SK-MEL-5 (cell line): ENCODE results near the gene ACKR4. TPM values are rescaled to one million over a fixed set of nuclear protein-coding genes. Genes with fewer than 3 reads are reported as not detected.
"Not testable (repeated sequence)": the region's sequence is repeated elsewhere in the genome, so short reads cannot be mapped to it uniquely, and the experiment has no call there.

Experiments
- DNase-seq: peaks from one replicate; pipeline ENCODE4 v3.0.0-alpha.2; 2016; ENCODE audit warnings: low read depth, low spot score
- in situ Hi-C: cut with HindIII; loops from 2 replicates; pipeline ENCODE4 v1.10.0; 2016; ENCODE audit warnings: low sequenced_read_pairs, high pct_unique_total_duplicates, low pct_unique_long_range_greater_than_20kb
- total RNA-seq: library from RNA; depleted of rRNA; stranded (reverse); fragments of >200 nt; shearing (Covaris generic); gene quantifications from 2 replicates; pipeline ENCODE4 v1.2.3, GENCODE V29; 2014

The ACKR4 gene
- total RNA-seq, 1 experiment from 2014 or later: not detected

GRCh38 chr3:132587401-132587800 is 9.7 kb upstream of the ACKR4 start:
- in situ Hi-C loops: no loop called here

DNA sequence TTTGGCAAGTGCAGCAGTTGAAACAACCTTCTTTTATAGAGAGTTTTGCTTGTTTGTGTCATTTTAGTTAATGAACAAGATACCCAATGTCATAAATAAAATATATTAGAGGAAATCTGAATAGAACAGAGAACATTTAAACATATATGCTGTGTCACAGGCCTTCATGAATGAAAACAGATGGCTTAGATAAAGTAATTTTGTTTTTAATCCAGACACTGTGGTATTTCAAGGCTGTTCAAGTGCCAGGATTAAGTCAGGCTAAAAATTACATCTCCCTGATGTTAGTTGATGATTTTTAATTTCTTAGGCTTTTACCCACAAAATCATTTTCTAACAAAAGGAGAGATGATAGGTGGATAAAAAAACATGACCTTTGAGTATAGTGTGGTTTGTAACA is 4.9 kb upstream of the ACKR4 start:
- in situ Hi-C loops: no loop called here
- no peak for DNase-seq

More at GRCh38 chr3:132587401-132587800, 9.7 kb upstream of the ACKR4 start:
- DNase-seq: no peak

DNA sequence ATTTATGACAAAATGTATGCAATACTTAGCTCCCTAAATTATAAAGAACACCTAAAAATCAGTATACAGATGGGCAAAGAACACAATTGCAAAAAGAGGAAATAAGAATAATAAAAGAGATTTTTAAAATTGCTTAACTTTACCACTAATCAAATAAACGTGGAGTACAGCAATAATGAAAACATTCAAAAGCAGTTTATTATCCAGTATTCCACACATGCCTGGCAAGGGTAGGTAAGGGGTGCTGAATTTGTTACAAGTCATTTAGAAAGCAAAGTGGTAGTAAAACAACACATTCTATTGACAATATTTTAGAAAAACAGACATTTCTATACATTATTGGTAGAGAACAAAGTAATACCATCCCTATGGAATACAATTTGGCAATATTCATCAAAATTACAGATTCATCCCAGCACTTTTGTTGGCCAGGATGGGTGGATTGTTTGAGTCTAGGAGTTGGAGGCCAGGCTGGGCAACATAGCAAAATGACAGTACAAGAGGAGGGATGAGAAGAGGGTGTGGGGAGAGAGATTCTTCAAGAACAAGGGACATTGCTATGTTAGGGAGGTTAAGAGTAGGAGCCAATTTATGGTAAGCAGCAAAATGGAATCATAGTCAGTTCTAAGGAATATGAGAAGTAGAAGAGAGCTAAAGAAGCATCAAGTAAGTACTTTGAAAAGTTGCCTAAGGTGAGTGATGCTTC is 3.7 kb upstream of the ACKR4 start:
- no peak for DNase-seq
- in situ Hi-C loops: no loop called here

DNA sequence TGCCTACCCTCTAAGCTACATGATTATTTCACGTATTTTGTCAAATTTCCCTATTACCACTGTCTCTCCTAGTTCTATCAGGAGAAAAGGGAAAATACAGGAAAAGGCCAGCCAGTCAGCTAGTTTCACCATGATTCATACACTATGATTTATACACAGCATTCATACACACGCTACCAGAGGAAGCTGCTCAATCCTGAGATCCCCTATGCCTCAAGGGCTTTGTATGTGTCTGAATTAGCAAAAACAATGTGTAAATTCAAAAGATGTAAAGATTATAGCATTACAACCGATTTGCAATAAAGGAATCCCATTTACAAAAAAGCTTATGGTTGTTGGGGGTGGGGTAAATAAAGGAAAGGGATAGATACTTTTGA is 3.1 kb upstream of the ACKR4 start:
- in situ Hi-C loops: no loop called here
- DNase-seq: peak; percentile 22

- DNase-seq: no peak
- in situ Hi-C loops: no loop called here
These were observed 2.6 kb upstream of the ACKR4 start for GRCh38 chr3:132594498-132594897.

GRCh38 chr3:132595014-132595413 is 2.1 kb upstream of the ACKR4 start:
- DNase-seq: no peak
- in situ Hi-C loops: no loop called here

DNA sequence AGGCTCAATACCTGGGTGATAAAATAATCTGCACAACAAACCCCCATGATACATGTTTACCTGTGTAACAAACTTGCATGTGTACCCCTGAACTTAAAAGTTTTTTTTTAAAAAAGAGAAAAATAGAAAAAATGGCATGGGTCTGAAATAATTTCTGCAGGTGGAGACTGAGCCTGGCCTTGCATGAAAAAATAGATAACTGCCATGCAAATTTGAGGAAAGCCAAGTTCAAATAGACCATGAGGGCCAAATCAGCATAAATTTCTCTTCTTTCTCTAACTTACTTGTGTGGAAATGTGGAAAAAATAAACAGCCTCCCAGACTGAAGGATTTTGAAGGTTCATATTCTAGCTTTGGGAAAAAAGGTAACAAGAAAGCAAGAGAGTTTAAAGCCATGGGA is 744 bp upstream of the ACKR4 start:
- in situ Hi-C loops: no loop called here
- DNase-seq: no peak

- no peak for DNase-seq
- in situ Hi-C loops: no loop called here
These were observed 590 bp downstream of the ACKR4 start for GRCh38 chr3:132597660-132598059.

- DNase-seq: no peak
- in situ Hi-C loops: no loop called here
These were observed 1.1 kb downstream of the ACKR4 start for GRCh38 chr3:132598181-132598580.

- in situ Hi-C loops: not testable (repeated sequence)
- peak; percentile 49 for DNase-seq
These were observed 3.5 kb downstream of the ACKR4 start for GRCh38 chr3:132600614-132601013.

DNA sequence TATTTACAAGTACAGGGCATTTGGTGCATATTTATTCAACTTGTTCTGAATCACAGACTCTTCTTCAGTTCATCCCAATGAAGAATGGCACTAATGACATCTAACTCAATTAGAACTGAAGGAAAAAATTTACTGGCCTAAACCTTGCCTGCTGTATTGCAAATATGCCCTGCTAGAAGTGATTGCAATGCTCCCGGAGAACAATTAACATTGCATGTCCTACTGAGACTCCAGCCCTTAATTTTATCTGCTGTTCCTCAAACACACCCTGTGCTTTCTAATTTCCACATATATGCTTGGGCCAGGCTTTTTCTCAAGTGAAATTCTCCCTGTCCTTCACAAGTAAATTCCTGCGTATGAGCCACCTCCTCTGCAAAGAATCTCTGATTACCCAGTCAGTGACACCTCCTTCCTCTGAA is 8.3 kb downstream of the ACKR4 start:
- DNase-seq: no peak
- in situ Hi-C loops: no loop called here

DNA sequence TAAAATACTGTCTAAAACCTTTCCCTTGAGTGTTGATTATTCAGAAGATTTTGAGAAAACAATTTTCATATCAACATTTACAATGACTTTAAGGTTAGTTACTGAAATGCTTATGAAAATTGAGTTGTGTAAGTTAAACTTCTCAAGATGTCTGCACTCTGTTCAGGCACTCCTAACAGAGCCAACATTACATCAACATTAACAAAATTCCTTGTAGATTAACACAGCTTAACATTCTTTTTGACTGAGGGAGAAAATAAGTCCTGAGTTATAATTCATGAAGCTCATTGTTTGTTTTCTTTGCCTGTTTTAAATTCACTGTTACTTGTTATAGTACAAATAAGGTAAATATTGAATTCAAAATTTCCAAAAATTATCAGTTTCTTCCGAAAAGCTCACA is 9.0 kb downstream of the ACKR4 start:
- DNase-seq: no peak

GRCh38 chr3:132606620-132607019 is 9.6 kb downstream of the ACKR4 start:
- DNase-seq, in situ Hi-C loops: not testable (repeated sequence)

More for the DNA sequence above, 9.0 kb downstream of the ACKR4 start:
- in situ Hi-C loops: no loop called here

DNA sequence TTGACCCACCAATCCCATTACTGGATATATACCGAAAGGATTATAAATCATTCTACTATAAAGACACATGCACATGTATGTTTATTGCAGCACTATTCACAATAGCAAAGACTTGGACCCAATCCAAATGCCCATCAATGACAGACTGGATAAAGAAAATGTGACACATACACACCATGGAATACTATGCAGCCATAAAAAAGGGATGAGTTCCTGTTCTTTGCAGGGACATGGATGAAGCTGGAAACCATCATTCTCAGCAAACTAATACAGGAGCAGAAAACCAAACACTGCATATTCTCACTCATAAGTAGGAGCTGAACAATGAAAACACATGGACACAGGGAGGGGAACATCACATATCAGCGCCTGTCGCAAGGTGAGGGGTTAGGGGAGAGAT is 18.2 kb downstream of the ACKR4 start:
- DNase-seq, in situ Hi-C loops: not testable (repeated sequence)

- in situ Hi-C loops: no loop called here
- no peak for DNase-seq
These were observed 18.8 kb downstream of the ACKR4 start for GRCh38 chr3:132615881-132616280.

GRCh38 chr3:132616780-132617179 is 19.7 kb downstream of the ACKR4 start:
- DNase-seq: no peak
- in situ Hi-C loops: no loop called here

GRCh38 chr3:132622148-132622547 is 25.1 kb downstream of the ACKR4 start:
- in situ Hi-C loops: no loop called here
- no peak for DNase-seq

DNA sequence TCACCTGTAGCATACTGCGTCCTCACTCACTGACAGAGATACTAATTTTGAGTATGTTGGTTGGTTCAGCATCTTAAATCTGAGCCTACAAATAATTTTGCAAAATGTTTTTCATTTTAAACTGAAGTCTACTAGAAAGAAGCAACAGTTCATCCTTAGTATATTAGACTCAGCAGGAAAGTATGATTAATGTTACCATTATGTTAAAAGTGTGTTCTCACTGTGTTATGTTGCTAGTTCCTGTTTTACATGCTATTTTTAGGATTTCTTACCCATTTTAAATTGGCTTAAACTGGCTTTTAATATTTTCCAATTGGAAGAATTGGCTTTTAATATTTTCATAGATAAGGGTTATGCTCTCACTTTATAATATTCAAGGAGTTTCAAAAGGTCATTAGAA is 25.7 kb downstream of the ACKR4 start:
- in situ Hi-C loops: no loop called here
- DNase-seq: no peak

GRCh38 chr3:132623646-132624045 is 26.6 kb downstream of the ACKR4 start:
- in situ Hi-C loops: no loop called here
- DNase-seq: no peak

- in situ Hi-C loops: no loop called here
- DNase-seq: no peak
These were observed 27.7 kb downstream of the ACKR4 start for GRCh38 chr3:132624790-132625189.
